WI38 (cell line): ENCODE data around the gene ADGRG1.

ENCODE experiments used
- H3K4me3 ChIP-seq: 2 replicates; pipeline ENCODE4 v1.5.1; 2011; ENCODE audit warnings: low read depth, mild to moderate bottlenecking, control low read depth, low read length
- CTCF ChIP-seq: IDR thresholded peaks from 2 replicates; pipeline ENCODE4 v1.5.1; 2012; ENCODE audit warnings: low read depth, mild to moderate bottlenecking, control low read depth, low read length

ADGRG1 gene

GRCh38 chr16:57661936-57662906 lies 33.8 kb downstream of the ADGRG1 start:
- TF ChIP-seq CTCF: no peak
- H3K4me3 ChIP-seq: no peak overlapping the region

- TF ChIP-seq CTCF: no peak
- H3K4me3 ChIP-seq: no peak overlapping the region
Measured at GRCh38 chr16:57663436-57663835, 35.0 kb downstream of the ADGRG1 start.

- no peak for TF ChIP-seq CTCF
- H3K4me3 ChIP-seq: no peak overlapping the region
Measured at GRCh38 chr16:57663917-57664661, 35.7 kb downstream of the ADGRG1 start.

GRCh38 chr16:57664662-57665025 lies 36.2 kb downstream of the ADGRG1 start:
- H3K4me3 ChIP-seq: no peak overlapping the region
- TF ChIP-seq CTCF: no peak

GRCh38 chr16:57665541-57665940 lies 37.1 kb downstream of the ADGRG1 start:
- TF ChIP-seq CTCF: no peak
- H3K4me3 ChIP-seq: no peak overlapping the region

GRCh38 chr16:57666353-57667047 lies 38.1 kb downstream of the ADGRG1 start:
- TF ChIP-seq CTCF: no peak
- H3K4me3 ChIP-seq: no peak overlapping the region
